HepG2 (cell line): ENCODE measurements around the gene ISCA2. TPM values are rescaled to one million over a fixed set of nuclear protein-coding genes. Genes with fewer than 3 reads are reported as not detected.

Source experiments
- CEBPB ChIP-seq: IDR thresholded peaks from 2 replicates; pipeline ENCODE4 v1.6.1; 2011; ENCODE audit warnings: low read depth, low read length, improper control_type of control experiment, borderline replicate concordance
- CHCHD3 ChIP-seq: sonication (generic); formaldehyde crosslinking; IDR thresholded peaks from 2 replicates; pipeline ENCODE4 v1.8.0; 2022; ENCODE audit warnings: mild to moderate bottlenecking, missing genetic modification reagents, moderate library complexity
- ERF ChIP-seq: IDR thresholded peaks from 2 replicates; pipeline ENCODE4 v1.6.1; 2018; ENCODE audit warnings: missing biosample characterization, missing genetic modification reagents
- GATAD2A ChIP-seq: IDR thresholded peaks from 2 replicates; pipeline ENCODE4 v1.6.1; 2016
- MAFF ChIP-seq: IDR thresholded peaks from 2 replicates; pipeline ENCODE4 v1.6.1; 2011; ENCODE audit warnings: low read depth, low read length, improper control_type of control experiment
- MED8 ChIP-seq: sonication (generic); formaldehyde crosslinking; IDR thresholded peaks from 2 replicates; pipeline ENCODE4 v1.8.1; 2023; ENCODE audit warnings: mild to moderate bottlenecking, missing genetic modification reagents; ENCODE audit not compliant: insufficient replicate concordance
- MXI1 ChIP-seq: IDR thresholded peaks from 3 replicates; pipeline ENCODE4 v1.6.1; 2012; ENCODE audit warnings: low read depth, low read length, inconsistent platforms, borderline replicate concordance
- NFYC ChIP-seq: IDR thresholded peaks from 2 replicates; pipeline ENCODE4 v1.6.1; 2016; ENCODE audit warnings: missing genetic modification reagents, missing compliant biosample characterization
- PCBP1 ChIP-seq: fragments of 200-400 bp; formaldehyde crosslinking; IDR thresholded peaks from 2 replicates; pipeline ENCODE4 v1.6.1; 2017; ENCODE audit warnings: mild to moderate bottlenecking, low read depth, low read length, borderline replicate concordance
- RBM22 ChIP-seq: fragments of 200-400 bp; formaldehyde crosslinking; optimal IDR thresholded peaks from 2 replicates; pipeline ENCODE3; 2017; ENCODE audit warnings: mild to moderate bottlenecking, low read length, moderate library complexity
- SP5 ChIP-seq: IDR thresholded peaks from 2 replicates; pipeline ENCODE4 v1.6.1; 2016; ENCODE audit warnings: low read depth, borderline replicate concordance
- TSC22D2 ChIP-seq: sonication (generic); formaldehyde crosslinking; IDR thresholded peaks from 2 replicates; pipeline ENCODE4 v1.5.1; 2020; ENCODE audit warnings: missing genetic modification reagents, mild to moderate bottlenecking, borderline replicate concordance
- ZFP36 ChIP-seq: fragments of 150-350 bp; IDR thresholded peaks from 2 replicates; pipeline ENCODE4 v1.6.1; 2018; ENCODE audit warnings: borderline replicate concordance, low read length, low read depth; ENCODE audit not compliant: partially characterized antibody
- ZNF205 ChIP-seq: IDR thresholded peaks from 2 replicates; pipeline ENCODE4 v1.6.1; 2018; ENCODE audit warnings: missing biosample characterization, missing genetic modification reagents
- ZNF263 ChIP-seq: sonication (generic); formaldehyde crosslinking; IDR thresholded peaks from 2 replicates; pipeline ENCODE4 v1.4.0; 2020; ENCODE audit warnings: missing genetic modification reagents
- ZNF282 ChIP-seq: fragments of 450-650 bp; IDR thresholded peaks from 2 replicates; pipeline ENCODE4 v1.6.1; 2018; ENCODE audit not compliant: partially characterized antibody
- ZNF333 ChIP-seq: sonication (generic); formaldehyde crosslinking; IDR thresholded peaks from 2 replicates; pipeline ENCODE4 v1.4.0; 2020; ENCODE audit warnings: mild to moderate bottlenecking, missing genetic modification reagents, borderline replicate concordance
- ZNF337 ChIP-seq: sonication (generic); formaldehyde crosslinking; IDR thresholded peaks from 2 replicates; pipeline ENCODE4 v1.5.1; 2020; ENCODE audit warnings: missing genetic modification reagents, low read depth, mild to moderate bottlenecking, borderline replicate concordance
- ZNF354B ChIP-seq: sonication (generic); formaldehyde crosslinking; IDR thresholded peaks from 2 replicates; pipeline ENCODE4 v1.8.0; 2022; ENCODE audit warnings: mild to moderate bottlenecking, missing genetic modification reagents
- ZNF382 ChIP-seq: sonication (generic); formaldehyde crosslinking; IDR thresholded peaks from 2 replicates; pipeline ENCODE4 v1.5.0; 2020; ENCODE audit warnings: missing genetic modification reagents, mild to moderate bottlenecking, borderline replicate concordance
- ZNF747 ChIP-seq: sonication (generic); formaldehyde crosslinking; IDR thresholded peaks from 2 replicates; pipeline ENCODE4 v1.8.1; 2023; ENCODE audit warnings: missing genetic modification reagents, mild to moderate bottlenecking, borderline replicate concordance
- ZSCAN12 ChIP-seq: sonication (generic); formaldehyde crosslinking; IDR thresholded peaks from 2 replicates; pipeline ENCODE4 v1.9.0; 2021; ENCODE audit warnings: mild to moderate bottlenecking, missing genetic modification reagents
- ZSCAN22 ChIP-seq: sonication (generic); formaldehyde crosslinking; IDR thresholded peaks from 2 replicates; pipeline ENCODE4 v1.4.0; 2020; ENCODE audit warnings: mild to moderate bottlenecking, missing genetic modification reagents
- polyA plus RNA-seq, 8 experiments: library from polyadenylated mRNA; depleted of rRNA in 3 of 8; stranded (reverse) in 7 of 8; unstranded in 1 of 8; fragments of >200 nt; fragmentation: Illumina TruSeq in 4 of 8; extraction: Trizol in 4 of 8; gene quantifications; 2 replicates each; pipeline versions ENCODE4 v1.2.1 to v1.2.3, GENCODE V29; 2011 to 2016; ENCODE audit warnings: low read depth in 4 of 8, missing spikeins in 1 of 8, mixed read lengths in 1 of 8; ENCODE audit not compliant: insufficient read depth in 1 of 8
- total RNA-seq, 5 experiments: library from RNA; depleted of rRNA; stranded (reverse); fragments of >200 nt; fragmentation: Illumina TruSeq; extraction: Trizol; gene quantifications; 2 replicates each; pipeline ENCODE4 v1.2.3, GENCODE V29; 2016; ENCODE audit warnings: low read depth in 1 of 5
- TF ChIP-seq, protein P1 (sequence below): sonication (generic); formaldehyde crosslinking; IDR thresholded peaks from 2 replicates; pipeline ENCODE4 v1.4.0; 2020; ENCODE audit warnings: missing genetic modification reagents
- TF ChIP-seq, protein P2 (sequence below): sonication (generic); formaldehyde crosslinking; IDR thresholded peaks from 2 replicates; pipeline ENCODE4 v1.4.0; 2020; ENCODE audit warnings: mild to moderate bottlenecking, missing genetic modification reagents
- TF ChIP-seq, protein P3 (sequence below): sonication (generic); formaldehyde crosslinking; IDR thresholded peaks from 2 replicates; pipeline ENCODE4 v1.5.0; 2020; ENCODE audit warnings: mild to moderate bottlenecking, missing genetic modification reagents, moderate library complexity

Gene ISCA2
- total and polyA plus RNA-seq, 2 of the 13 experiments (the other 11 are each of a cell fraction or from before 2014, with no cell fraction given): 32.1 to 43.4 TPM

DNA sequence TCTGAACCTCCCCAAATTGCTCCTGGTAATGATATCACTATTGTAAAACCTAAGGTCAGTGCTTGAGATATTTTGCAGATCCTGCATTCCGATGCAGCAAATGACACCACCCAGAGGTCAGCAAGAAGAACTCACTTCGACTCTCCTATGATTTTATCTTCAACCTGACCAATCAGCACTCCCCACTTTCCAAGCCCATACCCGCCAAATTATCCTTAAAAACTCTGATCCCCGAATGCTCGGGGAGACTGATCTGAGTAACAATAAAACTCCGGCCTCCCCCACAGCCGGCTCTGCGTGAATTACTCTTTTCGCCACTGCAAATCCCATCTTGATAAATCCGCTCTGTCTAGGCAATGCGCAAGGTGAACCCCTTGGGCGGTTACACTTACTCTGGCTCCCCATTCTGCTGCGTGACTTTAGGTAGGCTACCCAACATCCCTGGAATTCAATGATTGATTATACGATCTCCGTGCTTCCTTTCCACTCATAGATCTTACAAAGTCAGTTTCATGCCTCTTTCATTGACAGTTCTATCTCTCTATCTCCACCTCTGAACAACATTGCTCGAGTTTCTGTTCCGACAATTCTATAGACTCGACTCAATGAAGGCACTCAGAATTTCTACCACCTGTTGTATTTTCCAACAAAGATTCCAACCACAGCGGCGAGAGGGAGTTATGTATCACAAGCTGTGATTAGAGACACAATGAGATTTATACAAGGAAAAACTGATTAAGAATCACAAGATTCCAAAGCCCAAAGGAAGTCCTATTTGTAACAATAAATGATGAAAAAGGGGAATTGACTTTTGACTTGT, 1.4 kb upstream of the ISCA2 start (continued):
- TF ChIP-seq, protein P1, sequence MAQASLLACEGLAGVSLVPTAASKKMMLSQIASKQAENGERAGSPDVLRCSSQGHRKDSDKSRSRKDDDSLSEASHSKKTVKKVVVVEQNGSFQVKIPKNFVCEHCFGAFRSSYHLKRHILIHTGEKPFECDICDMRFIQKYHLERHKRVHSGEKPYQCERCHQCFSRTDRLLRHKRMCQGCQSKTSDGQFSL (CRISPR knock-in tag): no peak
- TF ChIP-seq ZSCAN22 (CRISPR knock-in tag) (no peak), ERF (CRISPR knock-in tag) (0 out of 2 replicates have a peak, but pooled peaks have one; percentile 16), ZFP36 (no peak), GATAD2A (CRISPR knock-in tag) (no peak), NFYC (CRISPR knock-in tag) (peak; percentile 48), CHCHD3 (CRISPR knock-in tag) (no peak), PCBP1 (no peak), MAFF (peak; percentile 94), ZNF382 (CRISPR knock-in tag) (no peak), ZNF337 (CRISPR knock-in tag) (no peak), ZSCAN12 (CRISPR knock-in tag) (no peak), ZNF747 (CRISPR knock-in tag) (peak; percentile 46; the same call in 1 of the 2 replicates), RBM22 (no peak), ZNF354B (no peak), CEBPB (no peak), SP5 (CRISPR knock-in tag) (no peak), MED8 (CRISPR knock-in tag) (no peak), TSC22D2 (no peak), ZNF263 (CRISPR knock-in tag) (no peak), ZNF333 (CRISPR knock-in tag) (no peak), ZNF205 (no peak), ZNF282 (no peak), MXI1 (no peak)
- TF ChIP-seq, protein P2, sequence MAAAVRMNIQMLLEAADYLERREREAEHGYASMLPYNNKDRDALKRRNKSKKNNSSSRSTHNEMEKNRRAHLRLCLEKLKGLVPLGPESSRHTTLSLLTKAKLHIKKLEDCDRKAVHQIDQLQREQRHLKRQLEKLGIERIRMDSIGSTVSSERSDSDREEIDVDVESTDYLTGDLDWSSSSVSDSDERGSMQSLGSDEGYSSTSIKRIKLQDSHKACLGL: no peak
- TF ChIP-seq, protein P3, sequence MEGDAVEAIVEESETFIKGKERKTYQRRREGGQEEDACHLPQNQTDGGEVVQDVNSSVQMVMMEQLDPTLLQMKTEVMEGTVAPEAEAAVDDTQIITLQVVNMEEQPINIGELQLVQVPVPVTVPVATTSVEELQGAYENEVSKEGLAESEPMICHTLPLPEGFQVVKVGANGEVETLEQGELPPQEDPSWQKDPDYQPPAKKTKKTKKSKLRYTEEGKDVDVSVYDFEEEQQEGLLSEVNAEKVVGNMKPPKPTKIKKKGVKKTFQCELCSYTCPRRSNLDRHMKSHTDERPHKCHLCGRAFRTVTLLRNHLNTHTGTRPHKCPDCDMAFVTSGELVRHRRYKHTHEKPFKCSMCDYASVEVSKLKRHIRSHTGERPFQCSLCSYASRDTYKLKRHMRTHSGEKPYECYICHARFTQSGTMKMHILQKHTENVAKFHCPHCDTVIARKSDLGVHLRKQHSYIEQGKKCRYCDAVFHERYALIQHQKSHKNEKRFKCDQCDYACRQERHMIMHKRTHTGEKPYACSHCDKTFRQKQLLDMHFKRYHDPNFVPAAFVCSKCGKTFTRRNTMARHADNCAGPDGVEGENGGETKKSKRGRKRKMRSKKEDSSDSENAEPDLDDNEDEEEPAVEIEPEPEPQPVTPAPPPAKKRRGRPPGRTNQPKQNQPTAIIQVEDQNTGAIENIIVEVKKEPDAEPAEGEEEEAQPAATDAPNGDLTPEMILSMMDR (CRISPR knock-in tag): peak; percentile 61
